ENCODE data around the gene PRDM16. TPM values are rescaled to one million over a fixed set of nuclear protein-coding genes. Genes with fewer than 3 reads are reported as not detected.

The PRDM16 gene
- total RNA-seq, 1 experiment from 2014 or later: 0.04 TPM

DNA sequence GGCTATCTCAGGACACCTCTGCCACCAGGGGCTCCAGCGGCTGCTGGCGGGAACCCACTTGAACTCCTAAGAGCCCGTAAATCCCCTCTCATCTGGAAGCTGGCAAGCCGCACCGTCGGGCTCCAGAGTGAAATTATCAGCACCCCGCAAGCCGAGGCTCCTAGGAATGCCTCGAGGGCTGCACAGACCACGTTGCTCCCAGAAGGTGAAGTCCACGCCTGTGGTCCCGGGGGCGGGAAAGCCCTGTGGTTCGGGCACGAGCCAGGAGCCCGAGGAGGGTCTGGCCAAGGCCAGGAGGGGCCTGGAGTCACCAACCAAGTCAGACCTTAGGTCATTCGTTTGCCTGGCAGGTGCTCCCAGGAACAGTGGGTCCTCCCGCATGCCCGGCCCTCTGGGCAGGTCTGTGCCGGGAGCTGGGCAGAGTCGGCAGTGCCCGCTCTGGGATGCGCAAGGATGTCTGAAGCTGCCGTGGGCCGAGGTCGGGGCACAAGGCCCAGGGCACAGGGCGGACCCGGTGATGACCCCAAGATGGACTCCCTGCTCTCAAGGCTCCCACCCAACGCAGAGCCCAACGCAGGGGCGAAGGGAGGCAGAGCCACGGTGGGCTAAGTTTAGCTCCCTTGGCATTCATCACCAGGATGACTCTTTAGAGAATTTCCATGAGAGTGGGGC lies 38.9 kb upstream of the PRDM16 start:
- Histone ChIP-seq H3F3A (ENCODE audit: low read length, unreplicated experiment) (no peaks in the 10 kb centered on the region), H3K9ac (ENCODE audit: low read length) (no peak overlapping the region), H2AFZ (ENCODE audit: low read length) (no peak overlapping the region), H3K9me2 (replicated peaks; ENCODE audit: low read length) (no peaks in the 10 kb centered on the region), H3K27me3 (ENCODE audit: low read length) (peaks cover 85% of the 10 kb centered on the region), H3K27ac (ENCODE audit: low read length) (no peak overlapping the region), H4K20me1 (ENCODE audit: low read length) (no peaks in the 10 kb centered on the region; the same call in 1 of the 2 replicates), H3K4me2 (ENCODE audit: low read length) (no peak overlapping the region), H3K36me3 (ENCODE audit: low read depth, low read length) (no peaks in the 10 kb centered on the region), H3K4me1 (ENCODE audit: insufficient read depth, low read length) (no peaks in the 10 kb centered on the region), H3K9me3 (ENCODE audit: low read length) (no peaks in the 10 kb centered on the region), H3K79me2 (ENCODE audit: low read length) (no peaks in the 10 kb centered on the region), H3K4me3 (ENCODE audit: low read length) (no peak overlapping the region)
- intact Hi-C loops (cut with micrococcal nuclease): no loop called here
- TF ChIP-seq, protein P1, sequence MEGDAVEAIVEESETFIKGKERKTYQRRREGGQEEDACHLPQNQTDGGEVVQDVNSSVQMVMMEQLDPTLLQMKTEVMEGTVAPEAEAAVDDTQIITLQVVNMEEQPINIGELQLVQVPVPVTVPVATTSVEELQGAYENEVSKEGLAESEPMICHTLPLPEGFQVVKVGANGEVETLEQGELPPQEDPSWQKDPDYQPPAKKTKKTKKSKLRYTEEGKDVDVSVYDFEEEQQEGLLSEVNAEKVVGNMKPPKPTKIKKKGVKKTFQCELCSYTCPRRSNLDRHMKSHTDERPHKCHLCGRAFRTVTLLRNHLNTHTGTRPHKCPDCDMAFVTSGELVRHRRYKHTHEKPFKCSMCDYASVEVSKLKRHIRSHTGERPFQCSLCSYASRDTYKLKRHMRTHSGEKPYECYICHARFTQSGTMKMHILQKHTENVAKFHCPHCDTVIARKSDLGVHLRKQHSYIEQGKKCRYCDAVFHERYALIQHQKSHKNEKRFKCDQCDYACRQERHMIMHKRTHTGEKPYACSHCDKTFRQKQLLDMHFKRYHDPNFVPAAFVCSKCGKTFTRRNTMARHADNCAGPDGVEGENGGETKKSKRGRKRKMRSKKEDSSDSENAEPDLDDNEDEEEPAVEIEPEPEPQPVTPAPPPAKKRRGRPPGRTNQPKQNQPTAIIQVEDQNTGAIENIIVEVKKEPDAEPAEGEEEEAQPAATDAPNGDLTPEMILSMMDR (conservative IDR thresholded peaks at IDR 0.05; ENCODE audit: low read depth, low read length): no peak
- no peak for TF ChIP-seq EZH2phosphoT487 (IDR thresholded peaks at IDR 0.05; ENCODE audit: borderline replicate concordance, low read length)
- TF ChIP-seq EZH2 (IDR thresholded peaks at IDR 0.05; ENCODE audit: low read length, unreplicated experiment): no peak
- no TSS peak for BruUV-seq (replicated peaks)
- DNase-seq: no peak
- CTCF ChIA-PET: no interaction called here
- no peak for ATAC-seq
- POLR2A ChIA-PET (ENCODE audit: unreplicated experiment): no interaction called here

DNA sequence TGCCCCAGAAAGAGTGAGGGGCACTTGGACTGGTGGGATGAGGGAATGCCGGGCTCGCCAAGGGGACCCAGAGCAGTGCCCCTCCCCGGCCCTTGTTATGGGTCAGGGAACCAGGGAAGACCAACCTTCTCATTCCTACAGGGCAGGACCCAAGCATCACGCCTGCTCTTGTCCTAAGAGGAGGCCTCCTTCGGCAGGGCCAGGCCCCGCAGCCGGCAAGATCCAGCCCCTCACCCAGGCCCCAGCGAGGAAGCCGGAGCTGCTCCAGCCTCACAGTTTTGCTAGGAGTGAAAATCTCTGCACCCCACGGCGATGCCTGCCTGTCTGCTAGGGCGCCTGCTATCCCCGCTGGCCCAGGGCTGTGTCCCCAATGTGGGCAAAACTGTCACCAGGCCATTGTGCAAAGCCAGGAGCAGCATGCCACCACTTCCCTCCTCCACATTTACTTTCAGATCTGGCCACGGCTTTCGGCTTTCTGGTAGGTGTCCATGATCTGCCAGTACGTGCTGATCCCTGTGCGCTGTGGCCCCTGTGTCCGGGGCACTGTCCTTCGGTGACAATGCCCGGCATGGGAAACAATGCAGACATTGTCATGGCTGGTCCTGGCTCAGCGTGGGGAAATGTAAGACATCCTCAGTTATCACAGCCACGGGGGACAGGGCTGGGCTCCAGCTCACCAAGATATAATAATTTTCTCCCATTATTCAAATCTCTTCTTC lies 38.2 kb upstream of the PRDM16 start:
- Histone ChIP-seq H3K79me2 (ENCODE audit: low read length) (no peaks in the 10 kb centered on the region), H3K9me2 (replicated peaks; ENCODE audit: low read length) (no peaks in the 10 kb centered on the region), H3K9ac (ENCODE audit: low read length) (no peak overlapping the region), H3K27ac (ENCODE audit: low read length) (no peak overlapping the region), H3K36me3 (ENCODE audit: low read depth, low read length) (no peaks in the 10 kb centered on the region), H3K9me3 (ENCODE audit: low read length) (no peaks in the 10 kb centered on the region), H3F3A (ENCODE audit: low read length, unreplicated experiment) (no peaks in the 10 kb centered on the region), H4K20me1 (ENCODE audit: low read length) (no peaks in the 10 kb centered on the region; the same call in 1 of the 2 replicates), H3K4me1 (ENCODE audit: insufficient read depth, low read length) (no peaks in the 10 kb centered on the region), H3K27me3 (ENCODE audit: low read length) (peaks cover 92% of the 10 kb centered on the region), H3K4me3 (ENCODE audit: low read length) (no peak overlapping the region), H3K4me2 (ENCODE audit: low read length) (no peak overlapping the region), H2AFZ (ENCODE audit: low read length) (no peak overlapping the region)
- DNase-seq: no peak
- intact Hi-C loops (cut with micrococcal nuclease): no loop called here
- ATAC-seq: no peak
- BruUV-seq (replicated peaks): no TSS peak
- TF ChIP-seq EZH2phosphoT487 (IDR thresholded peaks at IDR 0.05; ENCODE audit: borderline replicate concordance, low read length) (no peak), EZH2 (IDR thresholded peaks at IDR 0.05; ENCODE audit: low read length, unreplicated experiment) (no peak)
- TF ChIP-seq, protein P1 (conservative IDR thresholded peaks at IDR 0.05; ENCODE audit: low read depth, low read length): no peak
- POLR2A ChIA-PET (ENCODE audit: unreplicated experiment): interaction anchor here (0.5 kb wide), 1 partner anchor 71 kb away, joined by 6 read pairs; no protein-coding TSS in a partner anchor
- CTCF ChIA-PET: no interaction called here
